IMR-90 (cell line): ENCODE measurements around the gene AHCTF1. TPM values are rescaled to one million over a fixed set of nuclear protein-coding genes. Genes with fewer than 3 reads are reported as not detected.

Experiments used
- ATAC-seq: fragments of 200-7000 bp; cut with Tn5 transposase; 2 replicates; pipeline ENCODE4 v1.9.1; 2020; ENCODE audit warnings: low read depth, mild to moderate bottlenecking, moderate library complexity
- BruUV-seq: library from RNA; stranded (reverse); fragments of 400-500 nt; replicated peaks from 2 replicates; lab custom pipeline; 2021; lab: Mats Ljungman, UMichigan
- CTCF ChIA-PET: fragments of 300-600 bp; formaldehyde crosslinking; extraction: SDS; loops from one replicate; lab custom pipeline; 2021; ENCODE audit warnings: antibody characterized with exemption; lab: Yijun Ruan, JAX
- POLR2A ChIA-PET: fragments of 300-600 bp; sonication (Branson Sonifier 250); formaldehyde crosslinking; loops from one replicate; lab custom pipeline; 2022; ENCODE audit warnings: antibody characterized with exemption; ENCODE audit not compliant: unreplicated experiment; lab: Charles Lee
- DNase-seq: peaks from one replicate; pipeline ENCODE4 v3.0.0; 2013
- H2AFZ ChIP-seq: replicated peaks from 2 replicates; pipeline ENCODE3; 2013; ENCODE audit warnings: low read length, mild to moderate bottlenecking; ENCODE audit not compliant: poor library complexity
- H2AK5ac ChIP-seq: 2 replicates; pipeline ENCODE4 v1.6.1; 2013; ENCODE audit warnings: low read depth, low read length, inconsistent platforms
- H2AK9ac ChIP-seq: replicated peaks from 2 replicates; pipeline ENCODE3; 2013; ENCODE audit warnings: mild to moderate bottlenecking, low read depth, low read length, moderate library complexity; ENCODE audit not compliant: poor library complexity
- H2BK120ac ChIP-seq: 2 replicates; pipeline ENCODE4 v1.6.1; 2013; ENCODE audit warnings: low read depth, low read length, inconsistent platforms
- H2BK15ac ChIP-seq: 3 replicates; pipeline ENCODE4 v1.6.1; 2013; ENCODE audit warnings: low read depth, low read length, inconsistent platforms
- H2BK20ac ChIP-seq: 2 replicates; pipeline ENCODE4 v1.6.1; 2013; ENCODE audit warnings: low read depth, mild to moderate bottlenecking, inconsistent platforms, low read length, moderate library complexity
- H2BK5ac ChIP-seq: 2 replicates; pipeline ENCODE4 v1.6.1; 2013; ENCODE audit warnings: mild to moderate bottlenecking, low read depth, low read length, inconsistent platforms; ENCODE audit not compliant: poor library complexity, severe bottlenecking
- H3K14ac ChIP-seq: replicated peaks from 2 replicates; pipeline ENCODE4 v1.6.1; 2013; ENCODE audit warnings: low read depth, low read length, inconsistent platforms
- H3K18ac ChIP-seq: 2 replicates; pipeline ENCODE4 v1.6.1; 2013; ENCODE audit warnings: low read depth, low read length, control low read depth
- H3K23ac ChIP-seq: 2 replicates; pipeline ENCODE4 v1.6.1; 2013; ENCODE audit warnings: low read depth, low read length, inconsistent platforms
- H3K27ac ChIP-seq: 2 replicates; pipeline ENCODE4 v1.5.1; 2013; ENCODE audit warnings: mild to moderate bottlenecking, control low read depth, low read length; ENCODE audit not compliant: insufficient read depth
- H3K27me3 ChIP-seq: 2 replicates; pipeline ENCODE4 v1.6.1; 2013; ENCODE audit warnings: low read length; ENCODE audit not compliant: control insufficient read depth, insufficient read depth
- H3K36me3 ChIP-seq: 2 replicates; pipeline ENCODE4 v1.6.1; 2013; ENCODE audit warnings: low read length, mixed read lengths; ENCODE audit not compliant: control insufficient read depth, insufficient read depth
- H3K4ac ChIP-seq: 2 replicates; pipeline ENCODE4 v1.6.1; 2013; ENCODE audit warnings: low read depth, low read length, inconsistent platforms
- H3K4me1 ChIP-seq: 2 replicates; pipeline ENCODE4 v1.6.1; 2013; ENCODE audit warnings: low read length, mixed read lengths; ENCODE audit not compliant: control insufficient read depth, insufficient read depth
- H3K4me2 ChIP-seq: 2 replicates; pipeline ENCODE4 v1.6.1; 2013; ENCODE audit warnings: low read depth, mild to moderate bottlenecking, control low read depth, low read length, moderate library complexity
- H3K4me3 ChIP-seq: 2 replicates; pipeline ENCODE4 v1.5.1; 2013; ENCODE audit warnings: low read depth, mild to moderate bottlenecking, control low read depth, low read length, moderate library complexity; ENCODE audit not compliant: insufficient read depth
- H3K56ac ChIP-seq: 2 replicates; pipeline ENCODE4 v1.6.1; 2013; ENCODE audit warnings: low read length, inconsistent platforms; ENCODE audit not compliant: insufficient read depth; ENCODE audit errors: extremely low read depth
- H3K79me1 ChIP-seq, 2 experiments: 2 replicates each; pipeline ENCODE4 v1.6.1; 2013; ENCODE audit warnings: low read length in 2 of 2, inconsistent platforms in 1 of 2, low read depth in 1 of 2
- H3K9ac ChIP-seq: 2 replicates; pipeline ENCODE4 v1.6.1; 2013; ENCODE audit warnings: low read depth, low read length, control low read depth
- H3K9me1 ChIP-seq: 2 replicates; pipeline ENCODE4 v1.6.1; 2013; ENCODE audit warnings: low read length, inconsistent platforms; ENCODE audit not compliant: insufficient read depth
- H3K9me3 ChIP-seq: 2 replicates; pipeline ENCODE4 v1.6.1; 2013; ENCODE audit warnings: low read length; ENCODE audit not compliant: control insufficient read depth, insufficient read depth
- H4K20me1 ChIP-seq: 2 replicates; pipeline ENCODE4 v1.6.1; 2013; ENCODE audit warnings: low read length, inconsistent platforms; ENCODE audit not compliant: insufficient read depth
- H4K5ac ChIP-seq: 2 replicates; pipeline ENCODE4 v1.6.1; 2013; ENCODE audit warnings: mild to moderate bottlenecking, low read depth, low read length, control low read depth
- H4K8ac ChIP-seq, 2 experiments: 2 replicates each; pipeline ENCODE4 v1.6.1; 2013; ENCODE audit warnings: low read depth in 2 of 2, low read length in 2 of 2, control low read depth in 1 of 2, inconsistent platforms in 1 of 2
- H4K91ac ChIP-seq: 2 replicates; pipeline ENCODE4 v1.6.1; 2013; ENCODE audit warnings: low read depth, low read length, inconsistent platforms; ENCODE audit not compliant: insufficient read depth
- CTCF ChIP-seq: conservative IDR thresholded peaks from 2 replicates; pipeline ENCODE4 v1.5.1; 2012; ENCODE audit warnings: mild to moderate bottlenecking, low read depth, low read length, improper control_type of control experiment
- ELK1 ChIP-seq: fragments of 150-350 bp; IDR thresholded peaks from 2 replicates; pipeline ENCODE4 v1.6.1; 2016; ENCODE audit warnings: low read depth, mild to moderate bottlenecking, low read length, moderate library complexity, borderline replicate concordance
- MAFK ChIP-seq: IDR thresholded peaks from 2 replicates; pipeline ENCODE4 v1.6.1; 2012; ENCODE audit warnings: low read depth, low read length, improper control_type of control experiment
- MAZ ChIP-seq: IDR thresholded peaks from 2 replicates; pipeline ENCODE4 v1.6.1; 2012; ENCODE audit warnings: low read depth, mild to moderate bottlenecking, low read length, improper control_type of control experiment, moderate library complexity, borderline replicate concordance
- NFE2L2 ChIP-seq: fragments of 150-350 bp; IDR thresholded peaks from 2 replicates; pipeline ENCODE4 v1.6.1; 2016; ENCODE audit warnings: low read depth, mild to moderate bottlenecking, low read length
- SMC3 ChIP-seq: fragments of 150-350 bp; IDR thresholded peaks from 2 replicates; pipeline ENCODE4 v1.6.1; 2016; ENCODE audit warnings: low read depth, mild to moderate bottlenecking, antibody characterized with exemption, low read length, moderate library complexity
- WGBS, 2 experiments: methylation state at CpG; one replicate each; pipeline versions ENCODE4 v1.1.5 to v1.1.7; 2013; ENCODE audit warnings: missing lambda C conversion rate in 2 of 2; ENCODE audit not compliant: insufficient read length in 1 of 2; ENCODE audit errors: extremely low coverage in 2 of 2; 5-methylcytosine and 5-hydroxymethylcytosine counted together
- dilution Hi-C: fragments of 300-500 bp; cut with HindIII; formaldehyde crosslinking; loops from one replicate; pipeline ENCODE4 v1.14.3; 2018; ENCODE audit warnings: low sequenced_read_pairs; ENCODE audit not compliant: unreplicated experiment
- in situ Hi-C: fragments of 300-500 bp; cut with MboI; formaldehyde crosslinking; loops from 3 replicates; pipeline ENCODE4 v1.14.3; 2019; ENCODE audit warnings: low sequenced_read_pairs, inconsistent platforms, mixed read lengths
- intact Hi-C: fragments of 100-400 bp; cut with micrococcal nuclease; formaldehyde crosslinking; loops from 2 replicates; pipeline ENCODE4 v1.10.0; 2022
- polyA plus RNA-seq, 3 experiments: library from polyadenylated mRNA; depleted of rRNA; stranded (reverse); fragments of >200 nt; gene quantifications; 2 replicates each; pipeline ENCODE4 v1.2.3, GENCODE V29; 2012; ENCODE audit warnings: low replicate concordance in 1 of 3
- total RNA-seq: library from RNA; depleted of rRNA; stranded (reverse); fragments of >200 nt; gene quantifications from 2 replicates; pipeline ENCODE4 v1.2.3, GENCODE V29; 2012

The AHCTF1 gene
- total and polyA plus RNA-seq, 2 of the 4 experiments (the other 2 are of a cell fraction): 8.9 to 29.0 TPM

- dilution Hi-C loops: no loop called here
- Histone ChIP-seq H3K14ac (no peak overlapping the region), H4K20me1 (no peaks in the 10 kb centered on the region), H2AFZ (no peak overlapping the region), H4K5ac (no peak overlapping the region), H3K79me1 (no peaks in the 10 kb centered on the region), H3K4me2 (no peak overlapping the region), H2BK5ac (no peak overlapping the region), H3K4me3 (no peak overlapping the region), H3K56ac (no peak overlapping the region), H3K23ac (no peak overlapping the region), H3K9ac (no peak overlapping the region), H2BK120ac (no peak overlapping the region), H3K4ac (no peak overlapping the region), H3K9me3 (no peaks in the 10 kb centered on the region), H3K36me3 (no peaks in the 10 kb centered on the region), H2AK9ac (no peak overlapping the region), H3K27ac (no peak overlapping the region), H3K18ac (no peak overlapping the region), H2BK15ac (no peak overlapping the region), H3K4me1 (no peaks in the 10 kb centered on the region), H4K8ac (no peak overlapping the region), H4K91ac (no peak overlapping the region), H3K27me3 (peaks cover 15% of the 10 kb centered on the region), H2BK20ac (no peak overlapping the region), H2AK5ac (no peak overlapping the region), H3K9me1 (no peaks in the 10 kb centered on the region)
- intact Hi-C loops: no loop called here
- DNase-seq (no peak), ATAC-seq (no peak)
- no CpG with 5 or more reads among the region's 11 CpGs for WGBS, 2 experiments
- CTCF ChIA-PET: interaction anchor here (0.7 kb wide), 1 partner anchor 9 kb away, joined by 3 read pairs; no protein-coding TSS in a partner anchor
- POLR2A ChIA-PET: no interaction called here
- TF ChIP-seq MAZ (no peak), SMC3 (no peak), ELK1 (no peak), MAFK (no peak), NFE2L2 (no peak), CTCF (no peak)
- in situ Hi-C loops: no loop called here
- BruUV-seq: no TSS peak
These were observed 116.0 kb downstream of the AHCTF1 start for GRCh38 chr1:246815693-246816270.
